ENCODE data around the gene CRB2. TPM values are rescaled to one million over a fixed set of nuclear protein-coding genes. Genes with fewer than 3 reads are reported as not detected.

CRB2 gene
- total and polyA plus RNA-seq, 3 donors from 2014 or later, result 0.63 to 3.4 (median 0.68) TPM

DNA sequence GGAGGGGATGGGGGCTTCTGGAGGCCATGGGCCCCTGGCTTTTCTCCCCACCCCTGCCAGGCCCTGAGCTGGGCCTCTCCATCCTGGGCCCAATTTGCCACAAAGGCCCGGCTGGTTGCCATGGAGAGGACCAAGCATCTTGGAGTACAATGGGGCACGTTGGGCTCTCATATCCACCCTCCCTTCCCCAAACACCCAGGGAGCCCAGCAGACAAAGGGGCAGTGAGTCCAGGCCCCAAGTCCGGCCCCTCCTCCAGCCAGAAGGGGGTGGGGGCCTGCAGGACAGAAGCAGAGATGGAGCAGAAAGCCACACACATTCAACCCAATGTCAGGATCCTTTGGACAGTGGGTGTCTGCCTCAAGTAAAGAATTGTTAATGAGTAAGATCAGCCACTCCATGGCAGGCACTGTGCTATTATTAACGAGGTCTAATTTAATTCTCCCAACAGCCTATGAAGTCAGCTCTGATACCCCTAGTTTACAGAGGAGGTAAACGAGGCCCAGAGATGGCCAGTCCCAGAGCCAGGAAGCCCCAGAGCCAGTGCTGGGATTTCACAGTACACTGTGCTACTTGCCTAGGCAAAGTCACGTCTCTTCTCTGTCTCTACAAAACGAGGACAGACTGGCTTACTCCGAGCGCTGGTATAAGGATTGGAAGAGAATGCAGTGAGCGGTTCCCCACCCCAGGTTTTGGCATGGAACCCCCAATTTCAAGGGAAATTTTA, 2.3 kb downstream of the CRB2 start:
- TF ChIP-seq, protein P1, sequence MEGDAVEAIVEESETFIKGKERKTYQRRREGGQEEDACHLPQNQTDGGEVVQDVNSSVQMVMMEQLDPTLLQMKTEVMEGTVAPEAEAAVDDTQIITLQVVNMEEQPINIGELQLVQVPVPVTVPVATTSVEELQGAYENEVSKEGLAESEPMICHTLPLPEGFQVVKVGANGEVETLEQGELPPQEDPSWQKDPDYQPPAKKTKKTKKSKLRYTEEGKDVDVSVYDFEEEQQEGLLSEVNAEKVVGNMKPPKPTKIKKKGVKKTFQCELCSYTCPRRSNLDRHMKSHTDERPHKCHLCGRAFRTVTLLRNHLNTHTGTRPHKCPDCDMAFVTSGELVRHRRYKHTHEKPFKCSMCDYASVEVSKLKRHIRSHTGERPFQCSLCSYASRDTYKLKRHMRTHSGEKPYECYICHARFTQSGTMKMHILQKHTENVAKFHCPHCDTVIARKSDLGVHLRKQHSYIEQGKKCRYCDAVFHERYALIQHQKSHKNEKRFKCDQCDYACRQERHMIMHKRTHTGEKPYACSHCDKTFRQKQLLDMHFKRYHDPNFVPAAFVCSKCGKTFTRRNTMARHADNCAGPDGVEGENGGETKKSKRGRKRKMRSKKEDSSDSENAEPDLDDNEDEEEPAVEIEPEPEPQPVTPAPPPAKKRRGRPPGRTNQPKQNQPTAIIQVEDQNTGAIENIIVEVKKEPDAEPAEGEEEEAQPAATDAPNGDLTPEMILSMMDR (IDR thresholded peaks at IDR 0.05), result no peak
- TF ChIP-seq POLR2A (IDR thresholded peaks at IDR 0.05), result no peak
- Histone ChIP-seq H3K36me3 (ENCODE audit: low read depth, missing control alignments) (no peaks in the 10 kb centered on the region), H3K4me3 (no peak overlapping the region), H3K27me3 (no peaks in the 10 kb centered on the region), H3K4me1 (peaks cover 5% of the 10 kb centered on the region), H3K9me3 (no peaks in the 10 kb centered on the region), H3K27ac (no peak overlapping the region)
- intact Hi-C loops (cut with DNase I; ENCODE audit: low total_unique reads), result no loop called here
- WGBS, 2 donors, result 80 to 81% methylated on average over 7 to 10 of the region's 10 CpGs
- DNase-seq, result no peak

DNA sequence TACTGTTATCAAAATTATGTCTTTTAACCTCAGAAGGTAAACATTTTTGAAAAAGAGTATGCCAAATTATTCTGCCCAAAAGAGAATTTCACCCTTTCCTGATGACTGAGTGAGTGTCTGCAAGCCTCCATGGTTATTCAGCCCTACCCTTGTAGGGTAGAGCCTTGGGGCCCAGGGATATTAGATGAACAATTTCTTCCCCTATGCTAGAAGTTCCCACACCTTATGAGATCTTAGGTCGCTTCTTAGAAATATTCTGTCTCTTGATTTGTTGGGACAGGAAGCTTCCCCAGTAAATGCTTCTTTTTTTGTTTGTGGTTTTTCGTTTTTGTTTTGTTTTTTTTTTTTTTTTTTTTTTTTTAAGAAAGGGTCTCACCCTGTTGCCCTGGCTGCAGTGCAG, 3.1 kb downstream of the CRB2 start:
- WGBS, 2 donors, result 66 to 86% methylated on average over 2 of the region's 2 CpGs
- Histone ChIP-seq H3K27ac (no peak overlapping the region), H3K9me3 (no peaks in the 10 kb centered on the region), H3K27me3 (no peaks in the 10 kb centered on the region), H3K4me3 (no peak overlapping the region), H3K4me1 (peaks cover 2% of the 10 kb centered on the region), H3K36me3 (ENCODE audit: low read depth, missing control alignments) (no peaks in the 10 kb centered on the region)
- no peak for DNase-seq
- intact Hi-C loops (cut with DNase I; ENCODE audit: low total_unique reads), result no loop called here
- TF ChIP-seq, protein P1 (IDR thresholded peaks at IDR 0.05), result no peak
- no peak for TF ChIP-seq POLR2A (IDR thresholded peaks at IDR 0.05)

DNA sequence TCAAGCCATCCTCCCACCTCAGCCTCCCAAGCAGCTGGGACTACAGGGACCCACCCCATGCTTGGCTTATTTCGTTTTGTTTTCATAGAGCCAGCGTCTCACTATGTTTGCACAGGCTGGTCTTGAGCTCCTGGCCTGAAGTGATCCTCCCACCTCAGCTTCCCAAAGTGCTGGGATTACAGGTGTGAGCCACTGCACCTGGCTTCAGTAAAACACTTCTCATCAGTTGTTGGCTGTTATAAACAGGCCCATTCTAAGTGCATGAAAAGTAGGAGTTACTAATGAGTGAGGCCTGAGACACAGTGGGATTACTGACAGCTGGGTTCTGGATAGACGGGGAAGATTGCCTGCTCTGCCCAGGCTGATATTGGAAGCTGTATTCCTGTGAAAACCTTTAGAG, 3.5 kb downstream of the CRB2 start:
- Histone ChIP-seq H3K9me3 (no peaks in the 10 kb centered on the region), H3K27ac (no peak overlapping the region), H3K36me3 (ENCODE audit: low read depth, missing control alignments) (no peaks in the 10 kb centered on the region), H3K4me1 (no peaks in the 10 kb centered on the region), H3K27me3 (no peaks in the 10 kb centered on the region), H3K4me3 (no peak overlapping the region)
- no peak for DNase-seq
- TF ChIP-seq, protein P1 (IDR thresholded peaks at IDR 0.05), result no peak
- no peak for TF ChIP-seq POLR2A (IDR thresholded peaks at IDR 0.05)
- intact Hi-C loops (cut with DNase I; ENCODE audit: low total_unique reads), result no loop called here
- WGBS, 2 donors, result 86 to 88% methylated on average over 3 of the region's 3 CpGs

DNA sequence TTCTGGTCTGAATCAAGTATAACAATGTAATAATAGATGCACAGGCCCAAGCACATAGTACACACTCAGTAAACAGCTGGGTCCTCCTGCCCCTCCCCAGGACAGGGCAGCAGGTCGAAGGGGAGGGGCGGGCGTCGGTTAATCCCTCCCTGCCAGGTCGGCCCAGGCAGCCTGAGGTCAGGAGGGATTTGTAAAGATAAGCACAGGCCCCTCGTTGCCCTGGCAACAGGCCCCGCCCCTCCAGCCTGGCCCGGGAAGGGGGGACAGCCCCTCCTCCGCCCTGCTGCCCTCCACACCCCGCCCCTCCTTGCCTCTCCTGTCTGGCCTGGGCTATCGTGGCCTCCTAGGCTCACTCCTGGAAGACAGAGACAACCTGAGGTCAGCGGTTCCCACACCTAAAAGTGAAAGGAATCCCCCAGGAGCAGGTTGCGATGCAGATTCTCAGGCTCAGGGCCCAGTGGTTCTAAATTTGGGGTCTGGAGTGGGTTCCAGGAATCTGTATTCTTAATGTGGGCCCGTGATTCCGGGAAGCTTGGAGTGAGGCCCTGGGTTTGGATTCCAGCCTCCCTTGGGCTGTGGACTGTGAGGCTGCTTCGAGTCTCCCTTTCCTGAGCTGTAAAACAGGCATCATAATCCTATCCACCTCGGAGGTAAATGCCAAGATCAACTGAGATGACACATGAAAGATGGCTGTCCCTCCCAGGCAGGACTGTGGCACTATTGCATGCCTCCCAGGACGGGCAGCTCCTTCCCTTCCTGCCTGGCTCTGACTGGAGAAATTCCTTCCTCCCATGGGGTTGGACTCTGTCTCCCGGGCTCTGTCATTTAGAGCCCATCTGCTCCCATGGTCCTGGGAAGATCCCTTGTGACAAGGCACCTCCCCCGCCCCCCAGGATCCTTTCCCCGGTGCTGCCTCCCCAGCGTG, 4.4 kb downstream of the CRB2 start:
- 56 to 65% methylated on average over 14 to 22 of the region's 22 CpGs for WGBS, 2 donors
- TF ChIP-seq, protein P1 (IDR thresholded peaks at IDR 0.05), result no peak
- no peak for TF ChIP-seq POLR2A (IDR thresholded peaks at IDR 0.05)
- no peaks in the 10 kb centered on the region for H3K4me1 ChIP-seq
- H3K4me3 ChIP-seq, result no peak overlapping the region
- intact Hi-C loops (cut with DNase I; ENCODE audit: low total_unique reads), result no loop called here
- no peaks in the 10 kb centered on the region for H3K9me3 ChIP-seq
- no peak overlapping the region for H3K27ac ChIP-seq
- DNase-seq, result no peak
- H3K36me3 ChIP-seq (ENCODE audit: low read depth, missing control alignments), result no peaks in the 10 kb centered on the region
- H3K27me3 ChIP-seq, result no peaks in the 10 kb centered on the region
